K562 (cell line): ENCODE data around the gene RALA. TPM values are rescaled to one million over a fixed set of nuclear protein-coding genes. Genes with fewer than 3 reads are reported as not detected.

Source experiments
- CC2D1A ChIP-seq: fragments of 450-650 bp; IDR thresholded peaks from 2 replicates; pipeline ENCODE4 v1.6.1; 2017; ENCODE audit warnings: mild to moderate bottlenecking
- CHD4 ChIP-seq: fragments of 200-600 bp; sonication (generic); IDR thresholded peaks from 3 replicates; pipeline ENCODE4 v1.6.1; 2012; ENCODE audit warnings: low read depth, mild to moderate bottlenecking, mixed read lengths, low read length, inconsistent platforms; ENCODE audit not compliant: insufficient read depth, insufficient replicate concordance, poor library complexity, severe bottlenecking
- EGR1 ChIP-seq: fragments of 450-650 bp; conservative IDR thresholded peaks from 2 replicates; pipeline ENCODE4 v1.6.1; 2017; ENCODE audit warnings: mild to moderate bottlenecking
- HMG20A ChIP-seq: fragments of 450-650 bp; formaldehyde crosslinking; conservative IDR thresholded peaks from 2 replicates; pipeline ENCODE4 v1.4.0; 2020; ENCODE audit warnings: mild to moderate bottlenecking, mixed read lengths
- L3MBTL2 ChIP-seq: fragments of 450-650 bp; IDR thresholded peaks from 2 replicates; pipeline ENCODE4 v1.6.1; 2016; ENCODE audit warnings: mild to moderate bottlenecking, moderate library complexity
- MCM7 ChIP-seq, 2 experiments: fragments of 450-650 bp; IDR thresholded peaks; 2 replicates each; pipeline ENCODE4 v1.6.1; 2016 to 2018
- MYBL2 ChIP-seq, 2 experiments: fragments of 450-650 bp in 1 of 2; sonication (generic) in 1 of 2; formaldehyde crosslinking in 1 of 2; IDR thresholded peaks; 2 replicates each; pipeline versions ENCODE4 v1.6.1 to v1.8.1; 2017 to 2022; ENCODE audit warnings: borderline replicate concordance in 1 of 2, inconsistent platforms in 1 of 2, low read depth in 1 of 2, mild to moderate bottlenecking in 1 of 2, missing genetic modification reagents in 1 of 2, moderate library complexity in 1 of 2
- NR1H2 ChIP-seq: sonication (generic); formaldehyde crosslinking; IDR thresholded peaks from 2 replicates; pipeline ENCODE4 v1.4.0; 2020; ENCODE audit warnings: mild to moderate bottlenecking, missing genetic modification reagents
- PCBP2 ChIP-seq: fragments of 200-400 bp; formaldehyde crosslinking; IDR thresholded peaks from 2 replicates; pipeline ENCODE4 v1.6.1; 2018; ENCODE audit warnings: low read length, low read depth, mild to moderate bottlenecking, moderate library complexity; ENCODE audit not compliant: poor library complexity, severe bottlenecking
- PHF21A ChIP-seq: fragments of 450-650 bp; IDR thresholded peaks from 2 replicates; pipeline ENCODE4 v1.6.1; 2017; ENCODE audit warnings: low read depth, borderline replicate concordance
- RBM34 ChIP-seq: fragments of 200-400 bp; formaldehyde crosslinking; IDR thresholded peaks from 2 replicates; pipeline ENCODE4 v1.6.1; 2018; ENCODE audit warnings: low read length, borderline replicate concordance; ENCODE audit not compliant: insufficient read depth
- SIN3B ChIP-seq: fragments of 450-650 bp; IDR thresholded peaks from 2 replicates; pipeline ENCODE4 v1.6.1; 2017; ENCODE audit warnings: low read depth, mild to moderate bottlenecking, moderate library complexity
- ZBTB34 ChIP-seq: fragments of 250-450 bp; sonication (Bioruptor Pico); IDR thresholded peaks from 2 replicates; pipeline ENCODE4 v1.8.0; 2021; ENCODE audit warnings: mild to moderate bottlenecking, moderate library complexity
- ZFP30 ChIP-seq: fragments of 250-450 bp; sonication (Bioruptor Pico); IDR thresholded peaks from 2 replicates; pipeline ENCODE4 v1.8.0; 2022; ENCODE audit warnings: moderate library complexity, mild to moderate bottlenecking, inconsistent platforms, borderline replicate concordance
- ZNF507 ChIP-seq: conservative IDR thresholded peaks from 2 replicates; pipeline ENCODE4 v1.6.1; 2017; ENCODE audit warnings: missing genetic modification characterization, missing compliant biosample characterization
- ZNF551 ChIP-seq: fragments of 250-450 bp; sonication (Bioruptor Pico); IDR thresholded peaks from 2 replicates; pipeline ENCODE4 v1.5.0; 2021; ENCODE audit warnings: mild to moderate bottlenecking, moderate library complexity
- polyA plus RNA-seq, 8 experiments: library from polyadenylated mRNA; depleted of rRNA in 4 of 8; stranded (reverse) in 5 of 8; unstranded in 3 of 8; fragments of >200 nt; fragmentation: Nextera tagmentation in 2 of 8; fragmentation: Illumina TruSeq in 1 of 8; extraction: Ambion mirVana in 2 of 8; extraction: Trizol in 1 of 8; gene quantifications; 2 replicates each; pipeline versions ENCODE4 v1.2.1 to v1.2.3, GENCODE V29; 2011 to 2014; ENCODE audit warnings: inconsistent platforms in 1 of 8, missing spikeins in 1 of 8
- total RNA-seq, 7 experiments: library from RNA; depleted of rRNA in 6 of 7; stranded (reverse); fragments of >200 nt in 6 of 7; fragmentation: Illumina TruSeq in 2 of 7; extraction: Trizol in 2 of 7; gene quantifications; 2 replicates each; pipeline versions ENCODE4 v1.2.1 to v1.2.3, GENCODE V29; 2011 to 2021; ENCODE audit warnings: low replicate concordance in 1 of 7
- TF ChIP-seq, protein P1 (sequence below), 2 experiments: fragments of 450-650 bp; formaldehyde crosslinking in 1 of 2; IDR thresholded peaks; 2 replicates each; pipeline versions ENCODE4 v1.4.0 to v1.6.1; 2014 to 2020; ENCODE audit warnings: mild to moderate bottlenecking in 2 of 2, borderline replicate concordance in 1 of 2, low read depth in 1 of 2

RALA gene
- total and polyA plus RNA-seq, 9 of the 15 experiments (the other 6 are each of a cell fraction or from before 2014, with no cell fraction given) = 7.2 to 28.0 (median 25.7) TPM

DNA sequence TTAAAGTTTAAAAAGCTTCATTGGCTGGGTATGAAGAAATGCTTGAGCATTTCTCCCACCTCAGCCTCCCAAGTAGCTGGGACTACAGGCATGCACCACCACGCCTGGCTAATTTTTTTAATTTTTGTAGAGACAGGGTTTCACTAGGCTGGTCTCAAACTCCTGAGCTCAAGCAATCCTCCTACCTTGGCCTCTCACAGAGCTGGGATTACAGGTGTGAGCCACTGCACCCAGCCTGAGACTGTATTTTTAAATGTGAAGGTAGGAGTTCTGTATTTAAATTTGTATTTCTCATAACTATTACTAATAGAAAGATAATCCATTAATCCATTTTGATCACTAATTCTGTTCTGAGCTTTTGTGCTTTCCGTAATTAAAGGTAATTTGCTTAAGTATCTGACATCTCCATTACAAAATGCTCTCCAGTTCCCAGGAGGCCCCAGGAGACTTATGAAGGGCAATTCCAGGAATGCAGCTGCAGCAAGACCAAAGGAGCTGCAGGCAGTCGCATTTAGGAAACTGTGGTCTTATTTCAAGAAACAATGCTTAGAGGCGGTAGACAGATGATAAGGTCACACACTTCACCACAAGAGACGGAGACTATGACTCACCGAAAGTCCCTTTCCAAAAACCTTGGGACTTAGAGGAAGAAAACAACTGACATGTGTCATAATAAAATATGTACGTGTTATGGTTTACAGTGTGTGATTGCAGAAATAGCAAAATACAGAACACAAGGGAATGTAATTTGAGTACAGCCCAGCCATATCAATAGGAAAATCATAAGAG, 33.9 kb upstream of the RALA start (continued):
- no peak for TF ChIP-seq ZNF551 (CRISPR knock-in tag)
- TF ChIP-seq RBM34 = no peak
- TF ChIP-seq, protein P1, sequence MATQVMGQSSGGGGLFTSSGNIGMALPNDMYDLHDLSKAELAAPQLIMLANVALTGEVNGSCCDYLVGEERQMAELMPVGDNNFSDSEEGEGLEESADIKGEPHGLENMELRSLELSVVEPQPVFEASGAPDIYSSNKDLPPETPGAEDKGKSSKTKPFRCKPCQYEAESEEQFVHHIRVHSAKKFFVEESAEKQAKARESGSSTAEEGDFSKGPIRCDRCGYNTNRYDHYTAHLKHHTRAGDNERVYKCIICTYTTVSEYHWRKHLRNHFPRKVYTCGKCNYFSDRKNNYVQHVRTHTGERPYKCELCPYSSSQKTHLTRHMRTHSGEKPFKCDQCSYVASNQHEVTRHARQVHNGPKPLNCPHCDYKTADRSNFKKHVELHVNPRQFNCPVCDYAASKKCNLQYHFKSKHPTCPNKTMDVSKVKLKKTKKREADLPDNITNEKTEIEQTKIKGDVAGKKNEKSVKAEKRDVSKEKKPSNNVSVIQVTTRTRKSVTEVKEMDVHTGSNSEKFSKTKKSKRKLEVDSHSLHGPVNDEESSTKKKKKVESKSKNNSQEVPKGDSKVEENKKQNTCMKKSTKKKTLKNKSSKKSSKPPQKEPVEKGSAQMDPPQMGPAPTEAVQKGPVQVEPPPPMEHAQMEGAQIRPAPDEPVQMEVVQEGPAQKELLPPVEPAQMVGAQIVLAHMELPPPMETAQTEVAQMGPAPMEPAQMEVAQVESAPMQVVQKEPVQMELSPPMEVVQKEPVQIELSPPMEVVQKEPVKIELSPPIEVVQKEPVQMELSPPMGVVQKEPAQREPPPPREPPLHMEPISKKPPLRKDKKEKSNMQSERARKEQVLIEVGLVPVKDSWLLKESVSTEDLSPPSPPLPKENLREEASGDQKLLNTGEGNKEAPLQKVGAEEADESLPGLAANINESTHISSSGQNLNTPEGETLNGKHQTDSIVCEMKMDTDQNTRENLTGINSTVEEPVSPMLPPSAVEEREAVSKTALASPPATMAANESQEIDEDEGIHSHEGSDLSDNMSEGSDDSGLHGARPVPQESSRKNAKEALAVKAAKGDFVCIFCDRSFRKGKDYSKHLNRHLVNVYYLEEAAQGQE (IDR thresholded peaks at IDR 0.05; ENCODE audit: borderline replicate concordance) = peak; percentile 56; the same call in 1 of the 2 replicates
- TF ChIP-seq, protein P1 (CRISPR knock-in tag; IDR thresholded peaks at IDR 0.05; ENCODE audit: low read depth) = no peak
- TF ChIP-seq MCM7 (IDR thresholded peaks at IDR 0.05) = no peak
- TF ChIP-seq ZBTB34 (CRISPR knock-in tag) = no peak
- 0 out of 2 replicates have a peak, but pooled peaks have one; percentile 28 for TF ChIP-seq HMG20A (CRISPR knock-in tag)
- no peak for TF ChIP-seq EGR1
- TF ChIP-seq MYBL2 (IDR thresholded peaks at IDR 0.05; ENCODE audit: low read depth) = no peak; the same call in 1 of the 2 replicates
- TF ChIP-seq MYBL2 (CRISPR knock-in tag; IDR thresholded peaks at IDR 0.05; ENCODE audit: borderline replicate concordance) = no peak
- no peak for TF ChIP-seq PCBP2
- TF ChIP-seq L3MBTL2 = no peak
- no peak for TF ChIP-seq ZNF507
- no peak; the same call in 1 of the 2 replicates for TF ChIP-seq PHF21A
- TF ChIP-seq NR1H2 (CRISPR knock-in tag) = no peak
- no peak; the same call in 1 of the 2 replicates for TF ChIP-seq CC2D1A
- TF ChIP-seq ZFP30 (CRISPR knock-in tag) = no peak
- TF ChIP-seq SIN3B = no peak
- TF ChIP-seq CHD4 = no peak
